Epithelial cell of esophagus (primary cell): ENCODE measurements around the gene ABCB10.
A peak's percentile ranks its signal among the peaks of the same experiment; 100 is the strongest.
"Not testable (repeated sequence)": the region's sequence is repeated elsewhere in the genome, so short reads cannot be mapped to it uniquely, and the experiment has no call there.

ENCODE experiments used
- DNase-seq: peaks from one replicate; pipeline ENCODE4 v3.0.0; 2010; ENCODE audit warnings: low read depth
- H3K4me3 ChIP-seq: 2 replicates; pipeline ENCODE4 v1.5.1; 2011; ENCODE audit warnings: mild to moderate bottlenecking, low read length, control low read depth
- TF ChIP-seq, protein P1 (sequence below): IDR thresholded peaks from 2 replicates; pipeline ENCODE4 v1.5.1; 2011; ENCODE audit warnings: low read depth, mild to moderate bottlenecking, low read length, control low read depth, inconsistent platforms; ENCODE audit not compliant: insufficient read depth; ENCODE audit errors: missing control alignments

The ABCB10 gene

DNA sequence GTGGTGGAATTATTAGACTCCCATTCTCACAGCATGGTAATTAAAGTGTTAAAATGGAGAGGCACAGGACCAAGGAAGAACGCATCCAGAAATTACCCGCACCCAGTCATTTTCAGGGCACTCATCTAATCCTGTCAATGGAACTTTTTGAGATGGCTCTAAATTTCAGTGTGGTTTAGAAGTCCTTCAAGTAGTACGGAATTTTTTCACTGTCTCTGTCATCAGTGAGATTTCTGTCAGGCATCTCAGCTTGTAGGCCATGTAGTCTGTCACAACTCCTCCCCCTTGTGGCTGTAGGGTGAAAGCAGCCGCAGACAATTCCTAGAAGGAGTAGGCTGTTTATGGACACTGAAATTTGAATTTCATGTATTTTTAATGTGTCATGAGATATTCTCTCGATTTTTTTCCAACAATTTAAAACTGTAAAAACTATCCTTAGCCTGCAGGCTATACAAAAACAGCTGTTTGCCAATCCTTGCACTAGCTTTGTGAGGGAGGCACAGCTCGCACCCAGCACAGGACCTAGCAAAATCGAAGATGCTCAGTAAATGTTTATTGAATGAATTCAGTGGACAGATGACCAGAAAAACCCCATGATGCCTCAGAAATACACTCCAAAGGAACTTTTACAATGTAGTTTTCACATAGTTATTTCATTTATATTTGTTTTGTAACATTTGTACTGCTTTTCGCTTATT lies 43.8 kb downstream of the ABCB10 start:
- peak; percentile 77 for DNase-seq
- no peak overlapping the region for H3K4me3 ChIP-seq
- TF ChIP-seq, protein P1, sequence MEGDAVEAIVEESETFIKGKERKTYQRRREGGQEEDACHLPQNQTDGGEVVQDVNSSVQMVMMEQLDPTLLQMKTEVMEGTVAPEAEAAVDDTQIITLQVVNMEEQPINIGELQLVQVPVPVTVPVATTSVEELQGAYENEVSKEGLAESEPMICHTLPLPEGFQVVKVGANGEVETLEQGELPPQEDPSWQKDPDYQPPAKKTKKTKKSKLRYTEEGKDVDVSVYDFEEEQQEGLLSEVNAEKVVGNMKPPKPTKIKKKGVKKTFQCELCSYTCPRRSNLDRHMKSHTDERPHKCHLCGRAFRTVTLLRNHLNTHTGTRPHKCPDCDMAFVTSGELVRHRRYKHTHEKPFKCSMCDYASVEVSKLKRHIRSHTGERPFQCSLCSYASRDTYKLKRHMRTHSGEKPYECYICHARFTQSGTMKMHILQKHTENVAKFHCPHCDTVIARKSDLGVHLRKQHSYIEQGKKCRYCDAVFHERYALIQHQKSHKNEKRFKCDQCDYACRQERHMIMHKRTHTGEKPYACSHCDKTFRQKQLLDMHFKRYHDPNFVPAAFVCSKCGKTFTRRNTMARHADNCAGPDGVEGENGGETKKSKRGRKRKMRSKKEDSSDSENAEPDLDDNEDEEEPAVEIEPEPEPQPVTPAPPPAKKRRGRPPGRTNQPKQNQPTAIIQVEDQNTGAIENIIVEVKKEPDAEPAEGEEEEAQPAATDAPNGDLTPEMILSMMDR = peak; percentile 92

DNA sequence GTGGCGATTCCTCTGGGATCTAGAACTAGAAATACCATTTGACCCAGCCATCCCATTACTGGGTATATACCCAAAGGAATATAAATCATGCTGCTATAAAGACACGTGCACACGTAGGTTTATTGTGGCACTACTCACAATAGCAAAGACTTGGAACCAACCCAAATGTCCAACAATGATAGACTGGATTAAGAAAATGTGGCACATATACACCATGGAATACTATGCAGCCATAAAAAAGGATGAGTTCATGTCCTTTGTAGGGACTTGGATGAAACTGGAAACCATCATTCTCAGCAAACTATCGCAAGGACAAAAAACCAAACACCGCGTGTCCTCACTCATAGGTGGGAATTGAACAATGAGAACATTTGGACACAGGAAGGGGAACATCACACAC lies 46.9 kb downstream of the ABCB10 start:
- not testable (repeated sequence) for DNase-seq, H3K4me3 ChIP-seq

DNA sequence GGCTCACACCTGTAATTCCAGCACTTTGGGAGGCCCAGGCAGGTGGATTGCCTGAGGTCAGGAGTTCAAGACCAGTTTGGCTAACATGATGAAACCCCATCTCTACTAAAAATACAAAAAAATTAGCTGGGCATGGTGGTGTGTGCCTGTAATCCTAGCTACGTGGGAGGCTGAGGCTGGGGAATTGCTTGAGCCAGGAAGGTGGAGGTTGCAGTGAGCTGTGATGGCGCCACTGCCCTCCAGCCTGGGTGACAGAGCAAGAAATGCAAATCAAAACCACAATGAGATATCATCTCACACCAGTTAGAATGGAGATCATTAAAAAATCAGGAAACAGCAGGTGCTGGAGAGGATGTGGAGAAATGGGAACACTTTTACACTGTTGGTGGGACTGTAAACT lies 47.3 kb downstream of the ABCB10 start:
- DNase-seq, H3K4me3 ChIP-seq: not testable (repeated sequence)

DNA sequence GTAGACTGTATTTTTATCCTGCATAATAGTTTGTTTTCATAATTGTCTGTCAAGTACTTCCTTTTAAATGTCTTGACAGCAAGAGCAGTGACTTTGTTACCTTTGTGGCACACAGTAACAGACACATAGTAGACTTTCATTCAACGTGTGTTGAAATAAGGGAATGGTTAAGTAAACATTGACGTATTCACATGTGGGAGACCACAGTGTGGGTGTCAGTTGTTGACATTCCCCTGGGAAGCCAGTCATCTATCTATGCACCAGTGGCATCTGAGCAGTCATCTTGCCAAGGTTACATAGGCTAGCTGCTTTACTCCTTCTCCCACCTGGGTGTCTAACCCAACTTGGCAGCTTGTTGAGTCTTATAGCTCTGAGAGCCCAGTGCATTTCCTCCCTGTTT lies 48.9 kb downstream of the ABCB10 start:
- peak; percentile 83 for DNase-seq
- TF ChIP-seq, protein P1 = no peak
- H3K4me3 ChIP-seq = no peak overlapping the region

DNA sequence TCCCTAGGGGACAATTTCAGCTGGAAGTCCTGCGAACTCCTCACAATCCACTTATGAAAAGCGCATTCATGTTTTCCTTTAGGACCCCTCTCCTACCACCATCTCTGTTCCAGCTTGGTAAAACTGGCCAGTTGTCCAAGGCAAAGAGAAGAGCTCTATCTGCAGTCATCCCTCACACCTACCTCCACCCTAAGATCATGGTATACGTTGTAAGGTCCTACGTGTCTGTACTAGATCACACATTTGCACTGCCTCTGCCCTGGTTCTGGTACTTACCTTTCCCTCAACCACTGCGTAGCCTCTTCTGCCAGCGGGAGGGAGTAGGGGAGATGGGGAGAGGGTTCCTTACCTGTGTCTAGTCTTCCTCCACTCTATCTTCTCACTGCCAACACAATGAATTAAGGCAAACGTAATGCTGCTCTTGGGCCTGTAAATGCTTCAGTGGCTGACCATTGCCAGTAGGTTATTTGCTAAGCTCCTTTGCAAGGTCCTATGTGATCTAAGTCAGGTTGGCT lies 49.6 kb downstream of the ABCB10 start:
- TF ChIP-seq, protein P1 = no peak
- peak overlapping the region; percentile 88 for H3K4me3 ChIP-seq
- peak; percentile 10 for DNase-seq

DNA sequence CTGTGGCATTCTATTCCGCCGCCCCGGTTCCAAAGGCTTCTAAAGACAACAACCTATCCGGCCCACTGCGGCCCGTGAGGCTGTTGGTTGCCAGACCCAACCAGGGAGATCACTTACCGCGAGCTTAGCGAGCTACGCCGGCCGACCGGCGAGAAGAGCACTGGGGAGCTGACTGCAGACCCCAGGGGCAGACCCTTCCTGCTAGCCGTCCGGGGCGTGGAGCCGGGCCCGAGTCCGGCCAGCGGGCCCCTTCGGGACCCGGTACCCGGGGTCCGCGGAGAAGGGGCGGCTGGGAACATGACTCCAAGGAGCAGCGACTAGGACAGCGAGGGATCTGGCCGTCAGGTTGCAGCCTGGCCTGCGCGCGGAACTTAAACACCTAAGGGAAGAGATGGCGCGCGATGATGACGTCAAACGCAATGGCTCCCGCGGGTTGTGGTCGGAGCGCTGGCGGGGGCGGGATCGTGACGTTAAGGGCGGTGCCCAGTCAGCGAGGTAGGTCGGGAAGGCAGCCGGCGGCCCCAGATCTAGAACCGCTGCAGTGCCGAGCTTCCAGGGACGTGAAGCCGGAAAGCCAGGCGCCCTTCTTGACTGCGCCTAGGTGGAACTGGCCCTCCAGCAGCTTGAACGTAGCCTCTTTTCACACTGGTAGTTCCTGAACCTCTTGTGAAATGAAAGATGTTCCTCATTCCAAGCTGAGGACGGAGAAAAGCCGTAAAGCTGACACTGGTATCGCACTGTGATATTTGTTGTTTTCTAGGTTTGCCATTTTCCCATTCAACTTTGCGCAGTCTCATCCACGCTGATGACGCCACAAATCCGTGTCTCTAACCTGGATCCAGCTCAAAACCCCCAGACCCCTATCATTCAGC lies 50.3 kb downstream of the ABCB10 start, which contains the start of gene NUP133:
TSS of gene NUP133 (minus strand) at position 391 of the 872 bp plus-strand sequence. CDS start at position 299, 92 bp downstream.
- DNase-seq = peak; percentile 100
- TF ChIP-seq, protein P1 = no peak
- H3K4me3 ChIP-seq = peak within 1 kb of the TSS; percentile 88

DNA sequence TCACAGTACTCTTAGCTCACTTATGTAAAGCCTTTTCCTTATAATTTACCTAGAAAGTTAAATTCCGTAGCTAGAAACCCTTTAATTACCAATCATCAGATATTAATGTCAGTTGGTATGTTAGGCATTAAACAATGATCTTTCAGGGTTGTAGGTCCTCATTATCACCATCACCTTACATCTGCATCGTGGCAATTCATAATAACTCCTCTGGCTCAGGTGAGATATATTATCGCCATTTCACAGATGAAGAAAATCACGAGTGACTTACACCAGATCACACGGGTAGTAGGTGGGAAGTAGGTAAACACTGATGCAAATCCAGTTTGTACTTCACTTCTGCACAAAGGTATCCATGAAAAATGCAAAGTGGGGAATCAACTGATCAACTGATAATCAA lies 51.0 kb downstream of the ABCB10 start:
- TF ChIP-seq, protein P1 = no peak
- no peak for DNase-seq
- H3K4me3 ChIP-seq = peak overlapping the region; percentile 88
